ENCODE measurements around the gene PPP1R13L.

DNA sequence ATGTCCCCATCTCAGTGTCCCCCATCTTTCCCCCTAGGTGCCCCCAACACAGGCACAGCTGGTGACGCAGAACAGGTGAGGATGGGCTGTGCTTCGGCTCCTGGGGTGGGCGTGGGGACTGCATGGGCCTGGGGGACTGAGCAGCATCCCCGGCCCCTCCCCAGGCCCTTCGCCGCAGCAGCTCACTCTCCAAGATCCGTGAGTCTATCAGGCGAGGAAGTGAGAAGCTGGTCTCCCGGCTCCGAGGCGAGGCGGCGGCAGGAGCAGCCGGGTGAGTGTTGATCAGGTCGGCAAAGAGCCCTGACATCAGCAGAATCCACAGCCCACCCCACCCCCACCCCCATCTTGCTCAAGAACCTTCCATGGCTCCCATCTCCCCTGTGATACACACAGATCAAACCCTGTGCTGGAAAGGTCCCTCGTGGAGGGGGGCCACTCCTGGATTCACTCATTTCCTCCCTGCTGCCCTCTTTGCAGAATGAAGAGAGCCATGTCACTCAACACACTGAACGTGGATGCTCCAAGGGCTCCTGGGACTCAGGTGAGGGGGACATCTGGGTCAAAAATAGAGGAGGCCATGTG is 54.3 kb downstream of the PPP1R13L start:
- TF ChIP-seq, protein P1, sequence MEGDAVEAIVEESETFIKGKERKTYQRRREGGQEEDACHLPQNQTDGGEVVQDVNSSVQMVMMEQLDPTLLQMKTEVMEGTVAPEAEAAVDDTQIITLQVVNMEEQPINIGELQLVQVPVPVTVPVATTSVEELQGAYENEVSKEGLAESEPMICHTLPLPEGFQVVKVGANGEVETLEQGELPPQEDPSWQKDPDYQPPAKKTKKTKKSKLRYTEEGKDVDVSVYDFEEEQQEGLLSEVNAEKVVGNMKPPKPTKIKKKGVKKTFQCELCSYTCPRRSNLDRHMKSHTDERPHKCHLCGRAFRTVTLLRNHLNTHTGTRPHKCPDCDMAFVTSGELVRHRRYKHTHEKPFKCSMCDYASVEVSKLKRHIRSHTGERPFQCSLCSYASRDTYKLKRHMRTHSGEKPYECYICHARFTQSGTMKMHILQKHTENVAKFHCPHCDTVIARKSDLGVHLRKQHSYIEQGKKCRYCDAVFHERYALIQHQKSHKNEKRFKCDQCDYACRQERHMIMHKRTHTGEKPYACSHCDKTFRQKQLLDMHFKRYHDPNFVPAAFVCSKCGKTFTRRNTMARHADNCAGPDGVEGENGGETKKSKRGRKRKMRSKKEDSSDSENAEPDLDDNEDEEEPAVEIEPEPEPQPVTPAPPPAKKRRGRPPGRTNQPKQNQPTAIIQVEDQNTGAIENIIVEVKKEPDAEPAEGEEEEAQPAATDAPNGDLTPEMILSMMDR (IDR thresholded peaks at IDR 0.05; ENCODE audit: control extremely low read depth in 1 of 3, insufficient read depth in 1 of 3, low read depth in 1 of 3, low read length in 3 of 3) = no peak
- TF ChIP-seq POLR2AphosphoS5 (IDR thresholded peaks at IDR 0.05; ENCODE audit: low read depth, low read length) = no peak
- TF ChIP-seq EZH2 (IDR thresholded peaks at IDR 0.05; ENCODE audit: low read depth, low read length, severe bottlenecking) = no peak
- no peak for TF ChIP-seq ZNF274 (IDR thresholded peaks at IDR 0.05; ENCODE audit: borderline replicate concordance, extremely low read depth, low read length)
